Measurements from ENCODE around the gene STARD3. TPM values are rescaled to one million over a fixed set of nuclear protein-coding genes. Genes with fewer than 3 reads are reported as not detected.

The STARD3 gene
- total RNA-seq, 2 donors from 2014 or later: 60.3 to 60.5 TPM

DNA sequence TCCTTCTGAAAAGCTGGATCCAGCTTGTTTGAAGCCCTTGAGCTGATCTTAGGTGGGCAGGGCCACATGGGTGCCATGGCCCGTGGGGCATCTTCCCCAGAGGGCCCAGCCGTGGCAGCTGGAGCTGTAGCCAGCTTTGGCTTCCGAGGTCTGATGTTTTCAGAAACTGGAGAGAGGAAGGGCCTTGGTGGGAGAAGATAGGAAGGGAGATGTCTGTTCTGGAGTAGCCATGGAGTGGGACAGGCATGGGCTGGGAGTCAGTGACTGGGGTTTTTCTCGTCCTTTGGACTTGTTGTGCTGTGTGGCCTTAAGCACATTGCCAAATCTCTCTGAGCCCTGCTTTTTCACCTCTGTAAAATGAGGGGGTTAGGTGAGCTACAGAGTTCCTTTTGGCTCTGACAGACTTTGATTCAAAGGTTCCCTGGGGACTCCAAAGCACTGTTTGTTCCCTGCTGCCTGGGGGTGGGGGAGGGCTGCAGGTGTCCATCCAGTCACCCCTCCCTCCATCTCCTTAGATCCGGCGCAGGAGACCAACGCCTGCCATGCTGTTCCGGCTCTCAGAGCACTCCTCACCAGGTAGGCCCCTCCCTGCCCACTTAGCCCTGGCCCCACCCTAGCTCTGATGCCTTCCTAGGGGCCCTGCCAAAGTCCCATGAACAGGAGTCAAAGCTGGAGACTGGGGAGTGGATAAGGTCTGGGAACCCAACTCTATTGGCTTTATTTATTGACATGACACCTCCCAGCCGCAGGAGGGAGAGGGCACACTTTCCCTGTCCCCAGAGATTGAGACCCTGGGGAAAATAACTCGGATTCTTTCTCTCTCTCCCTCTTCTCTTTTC lies 8.1 kb upstream of the STARD3 start:
- Histone ChIP-seq H3K27me3 (ENCODE audit: control insufficient read depth, insufficient read depth, low read length, poor library complexity, severe bottlenecking) (peaks cover 43% of the 10 kb centered on the region), H3K9me3 (ENCODE audit: control insufficient read depth, low read length) (no peaks in the 10 kb centered on the region), H3K4me3 (ENCODE audit: low read length) (no peak overlapping the region), H3K27ac (ENCODE audit: low read depth, low read length) (no peak overlapping the region), H3K36me3 (ENCODE audit: control insufficient read depth, insufficient read depth, low read length) (no peaks in the 10 kb centered on the region), H3K9ac (ENCODE audit: extremely low read depth, low read length, poor library complexity, severe bottlenecking) (no peak overlapping the region), H3K4me1 (ENCODE audit: control insufficient read depth, insufficient read depth, low read length) (peaks cover 10% of the 10 kb centered on the region)
- no peaks in the 10 kb centered on the region for H3K36me3 Mint-ChIP-seq (ENCODE audit: low read depth)
- H3K4me3 Mint-ChIP-seq: no peak overlapping the region
- peaks cover 45% of the 10 kb centered on the region for H3K27me3 Mint-ChIP-seq (ENCODE audit: insufficient read depth)
- DNase-seq: peak; percentile 58
- WGBS, 2 experiments (ENCODE audit: insufficient coverage in 1 of 2, insufficient read length in 1 of 2): 69 to 72% methylated on average over 2 to 10 of the region's 10 CpGs
- TF ChIP-seq, protein P1, sequence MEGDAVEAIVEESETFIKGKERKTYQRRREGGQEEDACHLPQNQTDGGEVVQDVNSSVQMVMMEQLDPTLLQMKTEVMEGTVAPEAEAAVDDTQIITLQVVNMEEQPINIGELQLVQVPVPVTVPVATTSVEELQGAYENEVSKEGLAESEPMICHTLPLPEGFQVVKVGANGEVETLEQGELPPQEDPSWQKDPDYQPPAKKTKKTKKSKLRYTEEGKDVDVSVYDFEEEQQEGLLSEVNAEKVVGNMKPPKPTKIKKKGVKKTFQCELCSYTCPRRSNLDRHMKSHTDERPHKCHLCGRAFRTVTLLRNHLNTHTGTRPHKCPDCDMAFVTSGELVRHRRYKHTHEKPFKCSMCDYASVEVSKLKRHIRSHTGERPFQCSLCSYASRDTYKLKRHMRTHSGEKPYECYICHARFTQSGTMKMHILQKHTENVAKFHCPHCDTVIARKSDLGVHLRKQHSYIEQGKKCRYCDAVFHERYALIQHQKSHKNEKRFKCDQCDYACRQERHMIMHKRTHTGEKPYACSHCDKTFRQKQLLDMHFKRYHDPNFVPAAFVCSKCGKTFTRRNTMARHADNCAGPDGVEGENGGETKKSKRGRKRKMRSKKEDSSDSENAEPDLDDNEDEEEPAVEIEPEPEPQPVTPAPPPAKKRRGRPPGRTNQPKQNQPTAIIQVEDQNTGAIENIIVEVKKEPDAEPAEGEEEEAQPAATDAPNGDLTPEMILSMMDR (conservative IDR thresholded peaks at IDR 0.05): no peak
- peaks cover 26% of the 10 kb centered on the region for H3K4me1 Mint-ChIP-seq
- H3K9me3 Mint-ChIP-seq: no peaks in the 10 kb centered on the region
- no peak overlapping the region for H3K27ac Mint-ChIP-seq

DNA sequence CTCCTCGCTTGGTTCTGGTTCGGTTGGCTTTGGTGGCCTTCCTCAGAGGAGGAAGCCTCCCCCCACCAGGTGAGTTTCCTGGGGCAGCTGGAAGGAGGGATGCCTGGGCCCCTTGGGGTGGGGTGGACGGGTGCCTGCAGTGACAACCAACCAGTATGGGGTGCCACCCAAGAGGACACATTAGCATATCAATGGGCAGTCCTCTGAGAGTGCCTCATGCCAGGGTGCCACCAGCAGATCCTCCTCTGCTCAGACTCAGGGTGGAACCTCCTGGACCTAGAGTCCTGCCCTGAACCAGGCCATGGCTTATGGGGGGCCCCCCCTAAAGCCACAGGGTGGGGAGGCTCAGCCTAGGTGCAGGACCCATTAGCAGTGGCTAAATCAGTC lies 7.5 kb upstream of the STARD3 start:
- Mint-ChIP-seq H3K4me1 (peaks cover 26% of the 10 kb centered on the region), H3K27me3 (ENCODE audit: insufficient read depth) (peaks cover 41% of the 10 kb centered on the region), H3K36me3 (ENCODE audit: low read depth) (no peaks in the 10 kb centered on the region), H3K4me3 (no peak overlapping the region), H3K9me3 (no peaks in the 10 kb centered on the region), H3K27ac (no peak overlapping the region)
- Histone ChIP-seq H3K4me3 (ENCODE audit: low read length) (no peak overlapping the region), H3K36me3 (ENCODE audit: control insufficient read depth, insufficient read depth, low read length) (no peaks in the 10 kb centered on the region), H3K9me3 (ENCODE audit: control insufficient read depth, low read length) (no peaks in the 10 kb centered on the region), H3K27ac (ENCODE audit: low read depth, low read length) (no peak overlapping the region), H3K27me3 (ENCODE audit: control insufficient read depth, insufficient read depth, low read length, poor library complexity, severe bottlenecking) (peaks cover 40% of the 10 kb centered on the region), H3K9ac (ENCODE audit: extremely low read depth, low read length, poor library complexity, severe bottlenecking) (no peak overlapping the region), H3K4me1 (ENCODE audit: control insufficient read depth, insufficient read depth, low read length) (peaks cover 10% of the 10 kb centered on the region)
- no peak for DNase-seq
- 75 to 85% methylated on average over 1 to 3 of the region's 3 CpGs for WGBS, 2 experiments (ENCODE audit: insufficient coverage in 1 of 2, insufficient read length in 1 of 2)
- TF ChIP-seq, protein P1 (conservative IDR thresholded peaks at IDR 0.05): no peak

DNA sequence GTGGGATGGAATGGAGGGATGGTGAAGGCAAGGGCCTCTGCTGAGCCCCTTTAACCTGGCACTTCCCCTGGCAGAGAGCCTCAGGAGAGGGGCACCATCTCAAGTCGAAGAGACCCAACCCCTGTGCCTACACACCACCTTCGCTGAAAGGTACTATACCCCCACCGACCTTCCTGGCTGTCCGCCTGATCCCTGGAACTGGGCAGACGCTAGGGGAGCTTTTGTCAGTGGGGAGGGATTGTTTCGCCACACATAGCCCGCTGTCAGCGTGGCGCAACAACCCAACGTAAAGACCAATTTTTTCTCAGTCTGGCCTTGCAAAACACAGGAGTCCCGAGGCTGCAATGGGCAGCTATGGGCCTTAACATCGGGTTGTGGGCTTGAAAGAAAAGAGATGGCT lies 7.0 kb upstream of the STARD3 start:
- no peak overlapping the region for H3K4me3 Mint-ChIP-seq
- H3K36me3 ChIP-seq (ENCODE audit: control insufficient read depth, insufficient read depth, low read length): no peaks in the 10 kb centered on the region
- no peak for DNase-seq
- peaks cover 36% of the 10 kb centered on the region for H3K27me3 ChIP-seq (ENCODE audit: control insufficient read depth, insufficient read depth, low read length, poor library complexity, severe bottlenecking)
- peaks cover 37% of the 10 kb centered on the region for H3K27me3 Mint-ChIP-seq (ENCODE audit: insufficient read depth)
- no peaks in the 10 kb centered on the region for H3K36me3 Mint-ChIP-seq (ENCODE audit: low read depth)
- WGBS, 2 experiments (ENCODE audit: insufficient coverage in 1 of 2, insufficient read length in 1 of 2): 89 to 91% methylated on average over 12 of the region's 12 CpGs
- peaks cover 10% of the 10 kb centered on the region for H3K4me1 ChIP-seq (ENCODE audit: control insufficient read depth, insufficient read depth, low read length)
- no peak overlapping the region for H3K27ac Mint-ChIP-seq
- H3K9me3 Mint-ChIP-seq: no peaks in the 10 kb centered on the region
- H3K9ac ChIP-seq (ENCODE audit: extremely low read depth, low read length, poor library complexity, severe bottlenecking): no peak overlapping the region
- peaks cover 26% of the 10 kb centered on the region for H3K4me1 Mint-ChIP-seq
- H3K4me3 ChIP-seq (ENCODE audit: low read length): no peak overlapping the region
- H3K9me3 ChIP-seq (ENCODE audit: control insufficient read depth, low read length): no peaks in the 10 kb centered on the region
- TF ChIP-seq, protein P1 (conservative IDR thresholded peaks at IDR 0.05): no peak
- no peak overlapping the region for H3K27ac ChIP-seq (ENCODE audit: low read depth, low read length)
